ENCODE data around the gene SIVA1.

- no peak for TF ChIP-seq ZBTB43 (CRISPR knock-in tag; IDR thresholded peaks at IDR 0.05)
- no peak for TF ChIP-seq ZBTB8A (IDR thresholded peaks at IDR 0.05; ENCODE audit: partially characterized antibody)
- no peak for TF ChIP-seq ZNF41 (CRISPR knock-in tag; conservative IDR thresholded peaks at IDR 0.05)
- no peak for TF ChIP-seq BRCA1 (IDR thresholded peaks at IDR 0.05)
- TF ChIP-seq BRCA1 (CRISPR knock-in tag; IDR thresholded peaks at IDR 0.05), result no peak
- no peak for TF ChIP-seq GATAD2A (IDR thresholded peaks at IDR 0.05)
- TF ChIP-seq ZNF518B (CRISPR knock-in tag; IDR thresholded peaks at IDR 0.05), result no peak
- no peak for TF ChIP-seq EZH2 (IDR thresholded peaks at IDR 0.05; ENCODE audit: borderline replicate concordance, low read depth, low read length)
- no peak for TF ChIP-seq CTCF (IDR thresholded peaks at IDR 0.05 in 2 of 3, conservative IDR thresholded peaks at IDR 0.05 in 1 of 3; ENCODE audit: insufficient read depth in 2 of 3, low read depth in 1 of 3, low read length in 3 of 3)
- no peak for TF ChIP-seq BCOR (IDR thresholded peaks at IDR 0.05)
- no peak for TF ChIP-seq RCOR1 (IDR thresholded peaks at IDR 0.05; ENCODE audit: borderline replicate concordance in 1 of 2, low read depth in 2 of 2, low read length in 2 of 2)
Observed at GRCh38 chr14:104792945-104793702, 40.2 kb downstream of the SIVA1 start.

Data from K562 (cell line).